CD4-positive, alpha-beta T cell treated with Interferon alpha-2 for 1 hour (primary cell): ENCODE measurements around the gene HMCN1.
A peak's percentile ranks its signal among the peaks of the same experiment; 100 is the strongest.

Experiments used
- DNase-seq, 2 donors: peaks; one replicate each; pipeline ENCODE4 v3.0.0-alpha.2; 2020 to 2022

The HMCN1 gene

DNA sequence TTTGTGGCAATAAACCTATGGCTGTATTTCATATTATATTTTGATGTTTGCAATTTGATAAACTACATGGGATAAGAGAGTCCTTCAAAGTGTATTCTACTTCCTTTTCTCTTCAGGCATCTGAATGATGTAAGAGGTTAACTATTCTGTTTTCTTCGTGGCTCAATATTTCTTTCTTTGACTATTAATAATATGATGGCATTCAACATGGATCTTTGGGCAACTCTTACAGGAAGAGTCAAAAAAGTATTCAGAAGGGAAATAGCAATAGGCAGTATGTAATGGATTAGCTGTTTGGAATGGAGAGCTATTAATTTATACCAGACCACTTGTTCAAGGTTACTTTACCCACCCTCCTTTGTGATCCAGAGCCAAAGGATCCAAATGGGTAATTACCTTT lies 74.4 kb downstream of the HMCN1 start:
- DNase-seq: no peak

DNA sequence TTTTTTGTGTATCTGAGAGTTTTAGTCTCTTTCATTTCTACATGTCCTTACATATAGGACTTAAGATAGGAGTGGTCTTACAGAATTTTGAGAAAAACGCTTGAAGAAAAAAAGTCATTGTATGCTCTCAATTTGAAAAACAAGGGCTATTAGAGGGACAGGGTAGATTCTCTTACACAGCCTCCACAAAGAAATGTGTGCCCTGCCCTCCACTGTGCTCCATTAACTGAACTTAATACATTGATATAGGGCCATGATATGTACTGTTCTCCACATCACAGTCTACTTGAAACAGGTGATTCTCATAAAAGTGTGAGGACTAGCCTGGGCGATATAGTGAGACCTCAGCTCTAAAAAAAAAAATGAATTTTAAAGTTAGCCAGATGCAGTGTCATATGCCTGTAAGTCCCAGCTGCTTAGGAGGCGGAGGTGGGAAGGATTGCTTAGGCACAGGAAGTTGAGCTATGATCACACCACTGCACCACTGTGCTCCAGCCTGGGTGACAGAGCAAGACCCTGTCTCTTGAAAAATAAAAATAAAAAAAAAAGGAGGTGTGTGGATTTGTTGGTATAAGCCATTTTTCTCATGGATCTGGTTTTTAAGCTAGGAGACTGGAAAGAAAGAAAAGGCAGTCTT lies 77.0 kb downstream of the HMCN1 start:
- DNase-seq: no peak

DNA sequence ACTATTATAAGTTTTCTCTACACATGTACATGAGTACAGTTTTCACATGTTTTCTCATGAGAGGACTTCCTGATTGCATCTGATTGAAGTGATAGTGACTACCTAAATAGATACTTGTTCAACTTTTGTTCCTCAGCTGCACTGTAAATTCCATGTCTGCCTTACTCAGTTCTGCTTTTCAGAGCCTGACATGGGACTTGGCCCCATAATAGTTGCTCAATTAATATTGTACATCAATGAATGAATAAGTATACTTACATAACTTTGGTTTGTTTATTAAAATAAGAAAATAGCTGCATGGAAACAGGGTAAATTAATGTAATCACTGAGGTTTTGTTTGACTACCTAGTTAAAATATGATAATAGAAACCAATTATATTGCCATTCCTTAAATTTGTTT lies 78.7 kb downstream of the HMCN1 start:
- DNase-seq: no peak

DNA sequence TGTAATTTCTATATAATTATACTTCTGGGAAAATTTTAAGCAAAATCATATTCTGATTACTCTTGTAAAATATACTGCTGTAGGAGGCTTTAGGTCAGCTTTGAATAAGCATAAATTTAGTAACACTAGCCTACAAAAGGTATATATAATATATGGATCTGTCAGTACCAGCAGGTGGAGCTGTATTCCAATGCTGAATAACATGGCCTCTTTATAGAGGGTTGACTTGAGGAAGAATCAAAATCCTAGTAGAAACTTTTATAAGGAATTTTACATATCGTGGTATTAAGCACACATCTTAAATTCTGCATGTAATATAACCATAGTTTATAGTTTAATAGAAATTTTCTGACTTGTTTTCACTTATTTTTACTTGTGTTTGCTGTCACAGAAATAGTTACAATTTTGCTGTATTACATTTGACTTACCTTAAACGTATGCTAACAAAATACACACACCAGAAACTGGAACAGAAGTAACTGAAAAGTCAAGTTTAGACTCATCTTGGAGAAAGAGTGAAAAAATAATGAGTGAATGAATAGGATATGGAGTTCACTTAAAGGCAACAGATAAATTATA lies 79.3 kb downstream of the HMCN1 start:
- peak in 1 of 2 donors; percentile 12 for DNase-seq

DNA sequence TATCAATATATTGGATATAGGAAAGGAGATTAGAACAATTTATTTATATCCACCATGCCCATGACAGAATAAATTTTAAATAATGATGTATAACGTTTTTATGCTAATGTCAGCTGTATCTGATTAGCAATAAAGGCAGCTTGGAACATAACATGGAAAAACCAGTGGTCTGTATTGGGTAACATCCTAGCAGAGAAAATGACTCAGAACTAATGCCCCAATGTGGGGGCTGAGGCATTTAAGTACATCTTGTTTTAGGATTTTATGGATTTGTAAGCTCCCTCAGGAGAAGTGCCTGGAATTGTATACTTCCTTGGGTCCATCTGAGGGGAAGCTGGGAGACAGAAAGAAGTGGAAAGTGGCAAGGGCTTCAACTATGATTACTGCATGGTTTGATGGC lies 82.3 kb downstream of the HMCN1 start:
- DNase-seq: no peak

DNA sequence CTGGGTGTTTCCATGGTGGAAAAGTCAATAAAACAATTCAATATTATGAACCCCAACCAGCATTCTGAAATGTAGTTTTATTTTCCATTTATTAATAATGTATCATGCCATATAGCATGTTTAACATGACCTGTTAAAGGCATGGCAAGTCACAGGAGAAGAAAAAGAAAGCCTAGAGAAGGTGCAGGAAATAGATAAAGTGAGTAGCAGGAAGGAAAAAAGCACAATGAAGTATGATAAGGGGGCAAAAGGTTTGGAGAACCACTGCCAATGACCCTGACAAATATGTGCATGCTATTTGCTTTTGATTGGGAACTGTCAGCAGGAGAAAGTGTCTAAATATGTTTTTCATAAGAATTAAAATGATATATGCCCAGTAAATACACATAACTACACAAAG lies 85.6 kb downstream of the HMCN1 start:
- DNase-seq: no peak

DNA sequence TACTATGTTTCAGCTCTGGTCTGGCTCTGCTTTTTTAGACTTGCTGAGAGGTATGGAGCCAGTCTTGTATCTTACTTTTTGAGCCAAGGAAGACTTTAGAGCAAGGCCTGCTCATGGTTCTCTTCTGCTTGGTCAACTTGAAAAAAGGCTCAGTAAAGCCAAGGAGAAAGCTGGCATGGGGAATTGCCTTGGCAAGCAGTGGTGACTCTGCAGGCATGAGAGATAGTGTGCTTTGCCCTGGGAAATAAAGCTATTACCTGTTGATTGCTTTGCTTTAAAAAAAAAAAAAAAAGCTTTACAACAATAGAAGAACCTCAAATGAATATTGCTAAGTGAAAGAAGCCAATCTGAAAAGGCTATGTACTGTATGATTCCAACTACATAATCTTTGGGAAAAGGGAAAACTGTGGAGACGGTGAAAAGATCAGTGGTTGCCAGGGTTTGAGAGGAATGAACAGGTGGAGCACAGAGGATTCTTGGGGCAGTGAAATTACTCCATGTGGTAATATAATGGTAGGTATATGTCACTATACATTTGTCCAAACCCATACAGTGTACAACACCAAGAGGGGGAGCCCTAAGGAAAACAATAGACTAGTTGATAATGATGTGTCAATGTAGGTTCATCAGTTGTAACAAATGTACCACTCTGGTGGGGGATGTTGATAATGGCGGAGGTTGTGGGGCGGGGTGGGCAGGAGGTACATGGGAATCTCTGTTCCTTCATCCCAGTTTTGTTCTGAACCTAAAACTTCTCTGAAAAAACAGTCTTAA lies 87.6 kb downstream of the HMCN1 start:
- no peak for DNase-seq

DNA sequence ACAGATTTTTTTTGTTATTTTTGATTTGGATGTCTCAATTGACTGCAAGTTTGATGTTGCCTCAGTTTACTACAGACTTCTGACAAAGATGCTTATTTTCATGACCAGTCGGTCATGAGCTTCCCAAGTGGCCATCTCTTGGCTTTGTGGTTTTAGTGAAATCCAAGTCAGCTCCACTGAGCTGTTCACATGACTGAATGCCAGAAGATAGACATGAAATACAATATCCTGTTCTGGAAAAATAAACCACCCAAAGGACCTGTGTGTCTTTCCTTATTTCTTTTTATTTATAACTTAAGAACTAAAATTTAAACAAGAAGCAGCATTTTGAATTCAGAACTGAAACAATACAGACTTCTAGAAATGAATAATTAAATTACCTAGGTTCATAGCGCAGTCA lies 89.3 kb downstream of the HMCN1 start:
- no peak for DNase-seq

DNA sequence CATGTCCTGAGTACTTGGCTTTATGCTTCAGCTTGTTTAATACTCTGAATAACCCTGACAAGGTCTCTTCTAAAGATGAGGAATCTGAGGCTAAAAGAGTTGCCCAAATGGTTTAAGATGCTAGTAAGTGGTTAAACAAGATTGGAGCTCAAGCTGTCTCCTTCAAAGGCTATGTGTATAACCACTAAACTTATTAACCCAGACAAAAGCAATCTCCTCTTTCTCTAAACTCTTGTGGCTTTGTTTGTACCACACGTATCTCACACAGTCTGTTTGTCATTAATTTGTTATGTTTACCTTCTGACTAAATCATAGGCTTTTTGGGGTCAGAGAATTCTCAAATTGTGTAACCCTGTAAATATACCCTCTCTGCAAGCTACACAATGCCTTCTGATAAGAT lies 89.9 kb downstream of the HMCN1 start:
- DNase-seq: no peak

DNA sequence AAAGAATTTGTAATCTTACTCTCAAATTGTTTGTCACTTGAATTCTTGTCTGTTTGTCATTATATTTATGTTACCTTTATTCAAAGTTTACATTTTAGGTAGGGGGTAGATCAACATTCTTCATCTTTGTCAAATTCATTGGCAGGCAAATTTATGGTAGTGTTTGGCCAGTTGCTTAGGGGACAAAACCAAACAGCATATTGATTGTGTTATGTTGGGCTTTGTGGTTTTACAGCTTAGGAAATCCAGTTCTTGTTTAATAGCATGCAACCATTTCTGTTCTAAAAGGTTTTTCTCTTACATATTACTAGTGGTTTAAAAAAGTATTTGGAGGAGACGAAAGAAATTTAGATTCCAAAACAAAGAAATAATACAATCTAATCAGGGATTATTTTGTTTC lies 91.4 kb downstream of the HMCN1 start:
- no peak for DNase-seq

DNA sequence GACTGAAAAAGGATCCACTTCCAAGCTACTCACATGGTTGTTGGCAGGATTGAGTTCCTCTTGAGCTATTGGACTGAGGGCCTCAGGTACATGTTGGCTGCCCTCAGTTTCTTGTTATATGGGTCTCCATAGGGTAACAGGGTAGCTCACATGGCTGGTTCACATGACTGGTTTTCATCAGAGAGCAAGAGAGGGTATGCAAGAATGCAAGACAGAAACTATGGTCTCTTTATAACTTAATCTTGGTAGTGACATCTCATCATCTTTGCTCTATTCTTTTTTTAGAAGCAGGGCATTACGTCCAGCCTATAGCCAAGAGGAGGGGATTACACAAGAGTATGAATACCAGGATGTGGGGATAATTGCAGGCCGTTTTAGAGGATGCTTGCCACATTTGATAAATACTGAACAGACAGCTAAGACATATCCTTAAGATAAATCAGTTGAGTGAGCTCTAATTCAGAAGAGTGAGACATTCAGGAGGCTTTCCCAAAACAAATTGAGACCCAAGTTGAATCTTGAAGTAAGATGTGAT lies 100.2 kb downstream of the HMCN1 start:
- no peak for DNase-seq

DNA sequence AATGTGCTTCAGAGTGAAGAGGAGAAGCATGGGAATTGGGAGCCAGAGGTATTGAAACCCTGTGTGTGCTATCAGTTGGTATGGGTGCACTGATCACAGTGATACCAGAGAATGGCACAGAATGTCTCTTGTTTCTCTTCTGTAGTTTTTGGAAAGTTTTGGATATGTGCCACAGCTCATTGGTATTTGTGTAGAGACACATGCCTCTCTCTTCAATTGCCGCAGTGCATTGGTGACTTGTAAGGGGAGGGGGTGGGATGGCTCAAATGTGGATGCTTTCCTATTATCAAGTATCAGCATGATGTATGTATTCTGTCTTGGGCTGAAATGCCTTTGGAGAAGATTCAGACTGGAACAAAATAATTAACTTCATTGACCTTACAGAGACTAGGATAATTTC lies 101.0 kb downstream of the HMCN1 start:
- DNase-seq: no peak

DNA sequence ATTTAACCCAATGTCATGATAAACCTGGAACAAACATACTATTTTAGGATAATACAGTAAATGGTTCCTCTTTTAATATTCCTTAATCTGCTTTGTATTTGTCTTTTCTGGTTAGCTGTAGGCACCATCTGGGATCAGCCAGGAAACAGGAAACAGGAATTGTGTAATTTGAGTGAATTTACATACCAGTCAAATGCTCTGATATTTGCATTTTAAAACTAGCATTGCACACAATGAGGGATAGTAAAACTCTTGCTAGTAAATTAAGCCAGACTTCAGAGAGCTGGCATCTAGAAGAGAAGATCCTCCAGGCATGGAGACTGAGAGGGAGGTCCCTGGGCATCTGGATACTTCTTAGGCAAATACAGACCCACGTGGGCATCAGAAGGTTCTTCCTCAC lies 103.5 kb downstream of the HMCN1 start:
- DNase-seq: no peak

DNA sequence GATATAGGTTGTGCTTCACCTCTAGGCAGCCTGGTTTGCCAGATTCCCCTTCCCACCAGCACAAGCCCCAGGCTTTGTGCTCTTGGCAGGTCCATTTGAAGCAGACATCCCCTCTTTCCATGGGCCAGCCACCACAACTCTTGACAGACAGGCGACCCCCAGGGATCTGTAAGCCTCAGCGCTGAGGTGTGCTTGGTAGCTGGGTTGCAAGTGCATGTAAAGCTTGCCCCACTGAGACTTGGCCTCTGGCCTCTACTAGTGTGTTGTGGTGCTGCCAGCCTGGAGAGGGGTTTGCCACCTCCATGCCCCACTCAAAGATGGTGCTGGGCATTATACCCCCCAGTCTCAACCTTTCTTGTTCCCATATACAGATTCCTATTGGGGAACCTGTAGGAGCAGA lies 103.9 kb downstream of the HMCN1 start:
- no peak for DNase-seq

DNA sequence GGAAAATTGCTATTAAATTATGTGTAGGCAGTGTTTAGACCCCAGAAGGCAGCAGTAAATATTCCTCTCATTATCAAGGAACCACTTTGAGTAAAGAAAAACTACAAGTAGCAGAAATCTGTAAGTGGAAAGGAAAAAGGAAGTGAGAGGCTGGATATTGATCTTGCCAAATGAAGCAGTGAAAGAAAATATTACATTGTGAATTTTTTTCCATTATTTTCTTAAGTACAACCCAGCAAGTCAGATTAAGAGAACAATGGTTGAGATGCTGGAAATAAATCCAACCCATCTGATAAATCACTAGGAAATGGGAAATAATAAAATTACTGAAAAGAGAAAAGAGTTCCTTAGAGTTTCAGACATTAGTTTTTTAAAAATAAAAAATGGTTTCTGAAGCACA lies 106.7 kb downstream of the HMCN1 start:
- no peak for DNase-seq

DNA sequence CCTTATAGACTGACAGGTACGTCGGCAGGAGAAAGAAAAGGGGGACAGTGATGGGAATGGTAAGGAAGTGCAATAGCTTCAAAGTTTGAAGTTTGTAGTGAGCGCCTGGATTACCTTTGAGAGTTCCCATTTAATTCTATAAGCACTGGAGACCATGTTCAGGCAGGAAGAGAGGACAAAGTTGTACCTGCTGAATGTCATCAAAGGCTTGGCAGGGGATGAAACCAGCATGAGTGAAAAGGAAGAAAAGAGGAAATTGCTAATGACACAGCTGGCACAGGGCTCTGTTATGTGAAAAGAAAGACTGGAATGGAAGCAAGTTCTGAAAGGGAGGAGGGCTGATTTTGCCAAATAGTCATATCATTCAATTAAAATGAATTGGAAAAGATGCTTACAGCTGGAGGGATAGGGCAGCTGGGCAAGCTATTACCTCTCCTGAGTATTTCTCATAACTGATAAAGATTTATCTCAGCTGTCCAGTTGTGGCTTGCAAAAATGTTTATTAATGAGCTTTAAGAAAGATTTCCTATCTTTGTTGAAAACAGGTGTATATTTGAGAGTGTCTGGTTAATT lies 109.2 kb downstream of the HMCN1 start:
- no peak for DNase-seq

DNA sequence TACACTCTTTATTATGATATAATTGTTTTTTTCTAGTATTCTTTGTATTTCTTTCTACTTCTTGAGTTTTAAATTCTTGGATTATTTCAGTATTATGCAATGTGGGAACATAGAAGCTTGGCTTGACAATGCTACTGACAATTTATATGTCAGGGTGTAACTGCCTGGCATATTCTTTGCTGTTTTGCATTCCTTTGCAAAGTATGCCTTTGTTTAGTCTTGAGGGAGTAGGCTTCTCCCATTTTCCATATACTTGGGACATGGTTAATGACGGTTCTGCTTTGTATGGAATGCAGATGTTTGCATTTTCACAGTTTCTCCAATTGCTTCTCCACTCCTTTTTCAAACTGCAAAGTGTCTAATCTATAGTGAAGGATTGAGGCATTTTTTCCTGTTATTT lies 109.8 kb downstream of the HMCN1 start:
- no peak for DNase-seq

DNA sequence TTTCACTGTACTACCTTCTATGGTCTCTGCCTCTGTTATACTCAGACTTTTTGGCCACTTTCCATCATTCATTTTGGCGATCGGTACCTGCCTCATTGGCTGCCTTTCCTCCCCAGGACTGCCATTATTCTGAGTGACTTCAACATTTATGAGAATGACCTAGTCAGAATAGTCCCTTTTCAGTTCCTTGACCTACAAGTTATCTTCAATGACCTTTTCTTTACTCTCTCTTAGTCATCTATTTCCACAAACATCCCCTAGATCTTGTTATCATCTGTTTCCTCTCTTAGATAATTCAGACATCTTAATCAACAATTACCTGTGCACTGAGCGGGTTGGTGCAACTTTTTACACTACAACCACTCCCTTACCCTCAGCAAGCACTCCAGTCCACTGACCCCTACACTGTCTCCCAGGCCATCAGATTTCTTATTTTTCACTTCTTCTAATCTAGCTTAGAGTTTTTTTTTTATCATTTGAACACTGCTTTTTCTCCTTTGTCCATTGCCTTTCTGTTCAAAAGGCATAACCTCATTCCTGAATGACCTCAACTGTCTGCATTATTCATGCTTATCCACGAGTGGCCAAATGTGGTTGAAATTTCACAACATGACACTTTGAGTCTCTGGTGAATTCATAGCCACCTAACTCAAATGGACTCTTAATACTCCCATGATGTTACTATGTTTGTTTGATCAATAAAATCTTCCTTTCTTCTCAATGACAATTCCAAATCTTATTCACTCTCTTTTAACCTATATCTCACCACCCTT lies 112.7 kb downstream of the HMCN1 start:
- DNase-seq: no peak

DNA sequence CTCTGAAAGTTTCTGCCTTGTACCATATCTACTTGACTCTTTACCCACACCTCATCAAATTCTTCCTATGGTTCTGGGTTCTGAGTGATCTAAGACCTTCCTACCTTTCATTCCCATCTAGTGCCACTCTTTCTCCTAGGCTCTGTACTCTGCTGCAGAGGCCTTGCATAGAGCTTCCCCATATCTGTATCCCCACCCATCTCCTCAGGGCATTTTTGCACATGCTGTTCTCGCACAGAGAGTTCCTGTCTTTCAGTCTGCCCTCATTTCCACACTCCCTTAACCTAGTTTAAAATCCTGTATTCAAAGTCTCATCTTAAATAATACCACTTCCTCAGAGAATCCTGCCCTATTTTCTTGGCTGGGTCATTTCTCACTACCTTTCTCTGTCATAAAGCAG lies 114.8 kb downstream of the HMCN1 start:
- DNase-seq: no peak

DNA sequence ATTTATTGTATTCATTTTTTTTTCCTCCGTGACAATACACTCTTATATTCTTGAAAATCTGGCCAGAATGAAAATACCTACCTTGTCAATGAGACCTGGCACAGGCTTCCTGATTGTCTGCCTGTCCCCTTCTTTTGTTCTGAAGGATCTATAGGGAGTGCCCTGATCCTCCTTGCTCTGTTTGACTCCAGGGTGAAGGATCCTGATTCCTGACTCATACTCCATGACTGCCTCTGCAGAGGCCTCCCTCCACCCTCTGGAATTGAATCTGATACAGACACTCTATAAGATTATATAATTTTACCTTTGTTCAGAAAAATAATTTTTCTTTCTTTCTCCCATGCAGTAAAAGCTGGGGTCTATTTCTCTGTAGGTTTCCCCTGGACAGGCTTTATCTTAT lies 116.2 kb downstream of the HMCN1 start:
- DNase-seq: no peak

DNA sequence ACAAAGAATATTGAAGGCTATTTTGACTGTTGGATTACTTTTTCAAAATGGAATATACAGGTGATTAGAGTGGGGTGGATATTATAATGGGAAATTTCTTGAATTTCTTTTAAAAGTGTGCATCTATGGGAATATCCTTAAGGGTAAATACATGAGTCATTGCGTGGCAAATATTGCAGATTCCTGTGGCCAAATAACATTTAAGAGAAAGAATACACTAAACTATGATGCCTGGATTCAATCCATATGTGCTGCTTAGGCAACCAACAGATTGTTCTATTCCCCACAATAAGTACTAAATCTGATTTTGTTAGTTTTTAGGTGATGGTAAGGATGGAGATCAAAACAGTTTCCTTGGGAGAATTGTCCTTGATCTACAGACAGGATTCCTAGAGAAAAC lies 119.5 kb downstream of the HMCN1 start:
- DNase-seq: no peak

DNA sequence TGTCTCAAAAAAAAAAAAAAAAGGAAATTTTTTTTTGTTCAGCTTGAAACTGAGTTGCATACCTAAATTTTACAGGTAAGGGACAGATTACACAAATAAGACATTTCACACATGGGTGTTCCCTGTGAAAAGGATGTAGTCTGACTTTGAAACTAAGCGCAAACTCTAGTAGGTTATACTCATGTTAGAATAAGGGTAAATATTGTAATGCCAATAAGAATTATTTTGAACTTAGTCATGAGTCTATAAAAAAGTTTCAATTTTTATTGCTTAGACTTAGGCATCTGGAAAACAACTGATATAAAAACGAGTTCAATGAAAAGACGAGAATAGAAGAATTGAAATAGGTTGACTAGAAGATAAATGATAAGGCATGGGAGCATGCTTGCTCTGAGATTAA lies 122.3 kb downstream of the HMCN1 start:
- DNase-seq: no peak

DNA sequence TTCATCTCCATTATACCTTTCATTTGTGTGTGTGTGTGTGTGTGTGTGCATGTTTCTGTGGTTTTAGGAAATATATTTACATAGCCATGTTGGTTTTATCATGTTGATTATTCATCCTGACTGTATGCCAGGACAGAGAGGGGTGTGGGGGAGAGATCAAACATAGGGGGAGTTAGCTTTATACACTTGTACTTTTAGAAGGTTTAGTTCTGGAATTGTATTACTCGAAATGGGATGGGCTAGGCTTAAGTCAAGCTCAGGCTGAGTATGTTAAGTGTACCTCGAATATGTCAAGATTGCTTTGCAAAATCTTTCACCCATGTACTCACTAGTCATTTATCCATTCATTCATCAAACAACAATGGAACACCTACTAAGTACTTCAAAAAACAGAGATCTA lies 123.3 kb downstream of the HMCN1 start:
- no peak for DNase-seq
